Measurements from ENCODE around the gene TOGARAM1. TPM values are rescaled to one million over a fixed set of nuclear protein-coding genes. Genes with fewer than 3 reads are reported as not detected.

Gene TOGARAM1
- total RNA-seq, 1 donor from 2014 or later, result 12.6 TPM

- Histone ChIP-seq H3K4me3 (peak overlapping the region; percentile 79), H3K9me3 (no peaks in the 10 kb centered on the region), H3K27me3 (no peaks in the 10 kb centered on the region), H3K4me1 (peaks cover 55% of the 10 kb centered on the region), H3K36me3 (no peaks in the 10 kb centered on the region), H3K27ac (peak overlapping the region; percentile 95)
- ATAC-seq (peak; percentile 53), DNase-seq (peak; percentile 74)
- intact Hi-C loops (cut with DNase I), result no loop called here
- no peak for TF ChIP-seq CTCF (IDR thresholded peaks at IDR 0.05)
Measured at GRCh38 chr14:44962334-44963043, 499 bp downstream of the TOGARAM1 start.

GRCh38 chr14:44963044-44963528 lies 1.1 kb downstream of the TOGARAM1 start:
- Histone ChIP-seq H3K9me3 (no peaks in the 10 kb centered on the region), H3K36me3 (no peaks in the 10 kb centered on the region), H3K4me3 (peak overlapping the region; percentile 79), H3K4me1 (peaks cover 50% of the 10 kb centered on the region), H3K27me3 (no peaks in the 10 kb centered on the region), H3K27ac (peak overlapping the region; percentile 95)
- no peak for ATAC-seq
- TF ChIP-seq CTCF (IDR thresholded peaks at IDR 0.05), result no peak
- no peak for DNase-seq
- intact Hi-C loops (cut with DNase I), result no loop called here

- DNase-seq (no peak), ATAC-seq (no peak)
- intact Hi-C loops (cut with DNase I), result no loop called here
- no peaks in the 10 kb centered on the region for H3K9me3 ChIP-seq
- H3K36me3 ChIP-seq, result no peaks in the 10 kb centered on the region
- no peaks in the 10 kb centered on the region for H3K27me3 ChIP-seq
- TF ChIP-seq CTCF (IDR thresholded peaks at IDR 0.05), result no peak
- no peak overlapping the region for H3K27ac ChIP-seq
- peak overlapping the region; percentile 79 for H3K4me3 ChIP-seq
- H3K4me1 ChIP-seq, result peaks cover 42% of the 10 kb centered on the region
Measured at GRCh38 chr14:44963775-44964380, 1.9 kb downstream of the TOGARAM1 start.

- Histone ChIP-seq H3K4me1 (peaks cover 27% of the 10 kb centered on the region), H3K27ac (no peak overlapping the region), H3K36me3 (no peaks in the 10 kb centered on the region), H3K9me3 (no peaks in the 10 kb centered on the region), H3K4me3 (peak overlapping the region; percentile 79), H3K27me3 (no peaks in the 10 kb centered on the region)
- ATAC-seq (no peak), DNase-seq (no peak)
- TF ChIP-seq CTCF (IDR thresholded peaks at IDR 0.05), result no peak
- intact Hi-C loops (cut with DNase I), result no loop called here
Measured at GRCh38 chr14:44966601-44967336, 4.8 kb downstream of the TOGARAM1 start.

GRCh38 chr14:44968714-44969113 lies 6.7 kb downstream of the TOGARAM1 start:
- TF ChIP-seq CTCF (IDR thresholded peaks at IDR 0.05), result no peak
- Histone ChIP-seq H3K4me3 (no peak overlapping the region), H3K9me3 (no peaks in the 10 kb centered on the region), H3K4me1 (peaks cover 21% of the 10 kb centered on the region), H3K27ac (no peak overlapping the region), H3K36me3 (no peaks in the 10 kb centered on the region), H3K27me3 (no peaks in the 10 kb centered on the region)
- intact Hi-C loops (cut with DNase I), result no loop called here
- ATAC-seq, result no peak
- DNase-seq, result no peak

Measured in upper lobe of right lung (tissue), 1 donor.